ENCODE results near the gene SSX2IP.

DNA sequence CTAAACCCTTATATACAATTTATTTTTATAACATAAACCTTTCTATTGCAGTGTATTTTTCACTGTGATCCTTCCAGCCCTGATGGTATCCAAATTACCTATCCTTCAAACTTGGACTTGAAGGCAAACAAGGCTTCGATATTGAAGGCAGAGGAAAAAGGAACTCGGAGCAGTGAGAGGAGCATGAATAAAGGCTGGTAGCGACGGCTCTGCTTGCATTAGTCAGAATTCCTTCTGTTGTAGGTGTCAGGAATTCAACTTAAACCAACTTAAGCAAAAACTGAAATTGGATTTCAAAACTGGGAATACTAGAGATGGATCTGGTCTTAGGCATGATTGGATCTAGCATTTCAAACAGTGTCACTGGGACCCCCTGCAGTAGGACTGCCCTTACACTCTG is 17.8 kb upstream of the SSX2IP start:
- TF ChIP-seq, protein P1, sequence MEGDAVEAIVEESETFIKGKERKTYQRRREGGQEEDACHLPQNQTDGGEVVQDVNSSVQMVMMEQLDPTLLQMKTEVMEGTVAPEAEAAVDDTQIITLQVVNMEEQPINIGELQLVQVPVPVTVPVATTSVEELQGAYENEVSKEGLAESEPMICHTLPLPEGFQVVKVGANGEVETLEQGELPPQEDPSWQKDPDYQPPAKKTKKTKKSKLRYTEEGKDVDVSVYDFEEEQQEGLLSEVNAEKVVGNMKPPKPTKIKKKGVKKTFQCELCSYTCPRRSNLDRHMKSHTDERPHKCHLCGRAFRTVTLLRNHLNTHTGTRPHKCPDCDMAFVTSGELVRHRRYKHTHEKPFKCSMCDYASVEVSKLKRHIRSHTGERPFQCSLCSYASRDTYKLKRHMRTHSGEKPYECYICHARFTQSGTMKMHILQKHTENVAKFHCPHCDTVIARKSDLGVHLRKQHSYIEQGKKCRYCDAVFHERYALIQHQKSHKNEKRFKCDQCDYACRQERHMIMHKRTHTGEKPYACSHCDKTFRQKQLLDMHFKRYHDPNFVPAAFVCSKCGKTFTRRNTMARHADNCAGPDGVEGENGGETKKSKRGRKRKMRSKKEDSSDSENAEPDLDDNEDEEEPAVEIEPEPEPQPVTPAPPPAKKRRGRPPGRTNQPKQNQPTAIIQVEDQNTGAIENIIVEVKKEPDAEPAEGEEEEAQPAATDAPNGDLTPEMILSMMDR (IDR thresholded peaks at IDR 0.05 in 8 of 11, conservative IDR thresholded peaks at IDR 0.05 in 3 of 11): no peak
- no peak for TF ChIP-seq POLR2A (IDR thresholded peaks at IDR 0.05)
- TF ChIP-seq POLR2AphosphoS5 (IDR thresholded peaks at IDR 0.05): no peak
